ENCODE data around the gene WNT1. TPM values are rescaled to one million over a fixed set of nuclear protein-coding genes. Genes with fewer than 3 reads are reported as not detected.

The WNT1 gene
- total RNA-seq, 2 experiments from 2014 or later = 0.81 to 1.1 TPM

GRCh38 chr12:48946205-48946604 is 31.9 kb upstream of the WNT1 start:
- ATAC-seq (no peak), DNase-seq (no peak)
- no peaks in the 10 kb centered on the region for H3K27me3 Mint-ChIP-seq (ENCODE audit: low read depth)
- H3K4me3 Mint-ChIP-seq = no peak overlapping the region
- ChIA-PET CTCF (interaction anchor here (0.6 to 1.9 kb wide), 5 partner anchors 10 to 118 kb away, joined by 3 to 6 read pairs (median 4); no protein-coding TSS in a partner anchor), POLR2A (no interaction called here)
- peaks cover 8% of the 10 kb centered on the region for H3K36me3 Mint-ChIP-seq (ENCODE audit: low read depth)
- H3K4me1 Mint-ChIP-seq (ENCODE audit: low read depth) = peaks cover 16% of the 10 kb centered on the region
- no peaks in the 10 kb centered on the region for H3K9me3 Mint-ChIP-seq (ENCODE audit: insufficient read depth)
- no peak overlapping the region for H3K27ac Mint-ChIP-seq

- ChIA-PET CTCF (interaction anchor here (0.6 to 1.5 kb wide), 3 partner anchors 57 to 132 kb away, joined by 3 to 4 read pairs (median 3); no protein-coding TSS in a partner anchor), POLR2A (no interaction called here)
- Mint-ChIP-seq H3K27me3 (ENCODE audit: low read depth) (no peaks in the 10 kb centered on the region), H3K4me1 (ENCODE audit: low read depth) (peaks cover 16% of the 10 kb centered on the region), H3K36me3 (ENCODE audit: low read depth) (peaks cover 8% of the 10 kb centered on the region), H3K27ac (no peak overlapping the region), H3K9me3 (ENCODE audit: insufficient read depth) (no peaks in the 10 kb centered on the region), H3K4me3 (no peak overlapping the region)
- ATAC-seq = no peak
- DNase-seq = no peak
Observed at GRCh38 chr12:48946943-48947342, 31.2 kb upstream of the WNT1 start.

DNA sequence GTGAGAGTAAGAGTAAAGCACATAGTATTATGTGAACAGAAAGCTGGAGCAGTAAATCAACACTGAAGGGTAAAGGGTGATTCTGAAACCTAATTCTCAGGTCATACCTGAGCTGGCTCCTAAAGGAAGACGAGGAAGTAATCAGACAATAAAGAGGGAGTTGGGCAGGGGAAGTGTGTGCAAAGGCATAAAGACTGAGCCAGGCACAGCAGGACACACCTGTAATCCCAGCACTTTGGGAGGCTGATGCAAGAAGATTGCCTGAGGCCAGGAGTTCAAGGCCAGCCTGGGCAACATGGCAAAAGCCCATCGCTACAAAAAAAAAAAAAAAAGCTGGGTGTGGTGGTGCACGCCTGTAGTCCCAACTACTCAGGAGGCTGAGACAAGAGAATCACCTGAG is 30.4 kb upstream of the WNT1 start:
- POLR2A ChIA-PET = no interaction called here
- Mint-ChIP-seq H3K27ac (no peak overlapping the region), H3K9me3 (ENCODE audit: insufficient read depth) (no peaks in the 10 kb centered on the region), H3K4me3 (no peak overlapping the region), H3K36me3 (ENCODE audit: low read depth) (peaks cover 11% of the 10 kb centered on the region), H3K4me1 (ENCODE audit: low read depth) (peaks cover 10% of the 10 kb centered on the region), H3K27me3 (ENCODE audit: low read depth) (no peaks in the 10 kb centered on the region)
- CTCF ChIA-PET = interaction anchor here (0.6 to 1.4 kb wide), 4 partner anchors 32 to 133 kb away, joined by 3 to 5 read pairs (median 3); no protein-coding TSS in a partner anchor
- ATAC-seq (no peak), DNase-seq (no peak)

- H3K27me3 Mint-ChIP-seq (ENCODE audit: low read depth) = no peaks in the 10 kb centered on the region
- ChIA-PET CTCF (interaction anchor here (0.9 to 3.9 kb wide), 11 partner anchors 9 to 100 kb away, joined by 3 to 15 read pairs (median 3); partner anchors contain the start of genes FKBP11 and WNT1), POLR2A (no interaction called here)
- no peak for DNase-seq
- H3K9me3 Mint-ChIP-seq (ENCODE audit: insufficient read depth) = no peaks in the 10 kb centered on the region
- H3K36me3 Mint-ChIP-seq (ENCODE audit: low read depth) = peaks cover 20% of the 10 kb centered on the region
- no peak overlapping the region for H3K4me3 Mint-ChIP-seq
- no peak for ATAC-seq
- H3K27ac Mint-ChIP-seq = no peak overlapping the region
- peaks cover 33% of the 10 kb centered on the region for H3K4me1 Mint-ChIP-seq (ENCODE audit: low read depth)
Observed at GRCh38 chr12:48952691-48953090, 25.4 kb upstream of the WNT1 start.

DNA sequence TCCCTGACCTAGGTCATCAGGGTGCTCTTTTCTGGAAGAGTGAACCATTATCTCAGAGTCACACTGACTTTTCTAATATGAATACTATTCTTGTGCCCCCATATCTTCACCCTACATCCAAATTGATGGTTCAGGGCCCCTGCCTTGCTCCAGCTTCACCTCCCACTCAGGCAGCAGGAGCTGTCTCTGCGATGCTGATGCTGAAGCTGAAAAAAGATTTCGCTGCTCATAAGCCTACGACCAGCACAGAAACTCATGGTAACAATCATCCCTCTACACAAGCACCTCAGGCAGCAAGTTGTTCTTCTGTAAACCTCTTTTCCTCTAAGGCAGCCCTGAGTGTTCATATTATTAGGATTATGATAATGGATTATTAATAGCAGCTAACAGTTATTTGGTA is 24.1 kb upstream of the WNT1 start:
- no peak overlapping the region for H3K4me3 Mint-ChIP-seq
- ATAC-seq (no peak), DNase-seq (no peak)
- peaks cover 6% of the 10 kb centered on the region for H3K27me3 Mint-ChIP-seq (ENCODE audit: low read depth)
- ChIA-PET POLR2A (no interaction called here), CTCF (interaction anchor here (3.0 to 3.9 kb wide), 2 partner anchors 25 to 34 kb away, joined by 14 to 15 read pairs; partner anchors contain the start of gene WNT1)
- peaks cover 14% of the 10 kb centered on the region for H3K36me3 Mint-ChIP-seq (ENCODE audit: low read depth)
- H3K9me3 Mint-ChIP-seq (ENCODE audit: insufficient read depth) = no peaks in the 10 kb centered on the region
- peaks cover 33% of the 10 kb centered on the region for H3K4me1 Mint-ChIP-seq (ENCODE audit: low read depth)
- H3K27ac Mint-ChIP-seq = no peak overlapping the region

GRCh38 chr12:48954841-48955501 is 23.2 kb upstream of the WNT1 start:
- Mint-ChIP-seq H3K9me3 (ENCODE audit: insufficient read depth) (no peaks in the 10 kb centered on the region), H3K4me1 (ENCODE audit: low read depth) (peaks cover 33% of the 10 kb centered on the region), H3K27ac (no peak overlapping the region), H3K36me3 (ENCODE audit: low read depth) (peaks cover 14% of the 10 kb centered on the region), H3K4me3 (peak overlapping the region; percentile 94), H3K27me3 (ENCODE audit: low read depth) (peaks cover 7% of the 10 kb centered on the region)
- ATAC-seq (no peak), DNase-seq (no peak)
- POLR2A ChIA-PET = no interaction called here
- CTCF ChIA-PET = interaction anchor here (0.9 to 3.9 kb wide), 4 partner anchors 16 to 33 kb away, joined by 3 to 15 read pairs (median 3); no protein-coding TSS in a partner anchor

DNA sequence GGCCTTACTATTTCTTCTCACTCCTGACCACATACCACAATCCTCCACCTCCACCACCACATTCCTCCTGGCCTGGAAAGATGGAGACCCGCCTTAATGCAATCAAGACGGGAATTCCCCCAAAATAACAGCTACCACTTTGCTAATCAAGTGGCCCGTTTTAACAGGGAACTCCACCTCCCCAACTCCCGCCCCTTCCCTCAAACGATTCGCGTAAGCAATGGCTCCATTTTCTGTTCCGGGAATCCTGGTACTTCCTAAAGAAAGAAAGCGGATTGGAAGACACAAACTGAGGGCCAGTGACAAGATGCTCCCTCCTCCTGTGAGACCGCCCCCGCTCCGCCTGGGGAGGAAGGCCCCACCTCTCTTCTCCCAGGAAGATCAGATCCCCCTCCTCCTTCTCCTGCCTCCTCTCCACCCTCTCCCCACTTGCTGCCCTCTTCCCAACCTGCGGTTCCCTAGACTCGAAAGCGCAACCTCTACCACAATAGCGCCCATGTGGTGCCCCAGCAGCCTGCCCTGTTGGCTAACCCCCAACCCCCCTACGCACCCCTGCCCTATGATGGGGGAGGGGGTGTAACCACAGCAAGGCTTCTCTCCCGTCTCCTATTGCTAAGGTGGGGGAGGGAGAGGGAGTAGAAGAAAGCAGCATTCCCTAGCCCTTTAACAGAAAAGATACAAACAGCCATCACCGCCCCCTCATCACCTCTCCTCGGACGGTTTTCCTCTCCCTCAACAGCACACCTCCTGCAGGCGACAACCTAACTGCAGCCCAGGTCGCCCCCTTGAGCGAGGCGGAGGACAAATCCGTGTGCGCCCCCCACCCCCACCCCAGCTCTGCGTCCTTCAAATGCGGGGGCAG is 21.6 kb upstream of the WNT1 start:
- Mint-ChIP-seq H3K27ac (peak overlapping the region; percentile 85), H3K9me3 (ENCODE audit: insufficient read depth) (no peaks in the 10 kb centered on the region), H3K27me3 (ENCODE audit: low read depth) (peaks cover 14% of the 10 kb centered on the region), H3K4me1 (ENCODE audit: low read depth) (peaks cover 33% of the 10 kb centered on the region), H3K4me3 (peak overlapping the region; percentile 94), H3K36me3 (ENCODE audit: low read depth) (peaks cover 14% of the 10 kb centered on the region)
- no peak for DNase-seq
- peak; percentile 29 for ATAC-seq
- POLR2A ChIA-PET = interaction anchor here (1.1 to 1.6 kb wide), 4 partner anchors 23 to 105 kb away, joined by 3 to 11 read pairs (median 4); partner anchors contain the start of genes DDN and DDX23
- CTCF ChIA-PET = interaction anchor here (0.9 to 4.2 kb wide), 16 partner anchors 10 to 232 kb away, joined by 3 to 31 read pairs (median 6); partner anchors contain the start of genes DDN, DDX23, FKBP11 and WNT1

- Mint-ChIP-seq H3K36me3 (ENCODE audit: low read depth) (peaks cover 13% of the 10 kb centered on the region), H3K9me3 (ENCODE audit: insufficient read depth) (no peaks in the 10 kb centered on the region), H3K27ac (peak within 1 kb of the TSS; percentile 85), H3K4me1 (ENCODE audit: low read depth) (peaks cover 33% of the 10 kb centered on the region), H3K4me3 (peak within 1 kb of the TSS; percentile 94), H3K27me3 (ENCODE audit: low read depth) (peaks cover 14% of the 10 kb centered on the region)
- peak; percentile 96 for ATAC-seq
- ChIA-PET CTCF (interaction anchor here (0.6 to 4.2 kb wide), 25 partner anchors 9 to 231 kb away, joined by 3 to 31 read pairs (median 5); partner anchors contain the start of genes DDN, DDX23, FKBP11 and WNT1), POLR2A (interaction anchor here (1.0 to 1.6 kb wide), 9 partner anchors 12 to 174 kb away, joined by 3 to 11 read pairs (median 3); partner anchors contain the start of genes DDN, DDX23, TUBA1B and WNT1)
- DNase-seq = peak; percentile 95
Observed at GRCh38 chr12:48957141-48958048, 20.7 kb upstream of the WNT1 start, which contains the start of gene ARF3. Gene ARF3 (minus strand): TSS chr12:48957487. CDS start chr12:48941095, 16,392 bp downstream.

DNA sequence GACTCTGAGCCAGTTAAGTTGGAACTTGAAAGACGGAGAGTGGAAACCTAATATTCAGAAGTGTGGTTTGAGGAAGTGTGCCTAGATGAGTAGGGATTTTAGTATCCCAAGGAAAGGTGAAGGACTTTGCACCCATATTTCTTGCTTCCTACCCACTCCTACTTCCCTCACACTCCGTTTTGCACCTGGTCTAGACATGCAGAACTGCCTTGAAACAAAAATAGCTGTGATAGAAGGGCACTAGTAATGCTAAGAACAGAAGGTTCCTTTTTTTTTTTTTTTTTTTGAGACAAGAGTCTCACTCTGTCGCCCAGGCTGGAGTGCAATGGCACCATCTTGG is 20.1 kb upstream of the WNT1 start:
- H3K27ac Mint-ChIP-seq = no peak overlapping the region
- no peak for ATAC-seq
- peaks cover 12% of the 10 kb centered on the region for H3K36me3 Mint-ChIP-seq (ENCODE audit: low read depth)
- no peaks in the 10 kb centered on the region for H3K9me3 Mint-ChIP-seq (ENCODE audit: insufficient read depth)
- H3K4me3 Mint-ChIP-seq = peak overlapping the region; percentile 94
- ChIA-PET POLR2A (interaction anchor here (1.0 to 1.6 kb wide), 7 partner anchors 11 to 174 kb away, joined by 3 to 11 read pairs (median 3); partner anchors contain the start of genes DDN, DDX23, TUBA1B and WNT1), CTCF (interaction anchor here (0.6 to 4.2 kb wide), 22 partner anchors 13 to 230 kb away, joined by 3 to 31 read pairs (median 5); partner anchors contain the start of genes DDN, DDX23, FKBP11 and WNT1)
- no peak for DNase-seq
- peaks cover 33% of the 10 kb centered on the region for H3K4me1 Mint-ChIP-seq (ENCODE audit: low read depth)
- peaks cover 14% of the 10 kb centered on the region for H3K27me3 Mint-ChIP-seq (ENCODE audit: low read depth)

- DNase-seq = no peak
- ATAC-seq = no peak
- CTCF ChIA-PET = interaction anchor here (1.0 to 1.3 kb wide), 2 partner anchors 27 to 108 kb away, joined by 3 to 4 read pairs; no protein-coding TSS in a partner anchor
- Mint-ChIP-seq H3K27me3 (ENCODE audit: low read depth) (peaks cover 17% of the 10 kb centered on the region), H3K4me3 (no peak overlapping the region), H3K9me3 (ENCODE audit: insufficient read depth) (no peaks in the 10 kb centered on the region), H3K36me3 (ENCODE audit: low read depth) (no peaks in the 10 kb centered on the region), H3K27ac (no peak overlapping the region), H3K4me1 (ENCODE audit: low read depth) (peaks cover 17% of the 10 kb centered on the region)
- POLR2A ChIA-PET = interaction anchor here (0.6 kb wide), 1 partner anchor 23 kb away, joined by 3 read pairs; no protein-coding TSS in a partner anchor
Observed at GRCh38 chr12:48960834-48961233, 17.3 kb upstream of the WNT1 start.
